CD8-positive, alpha-beta memory T cell (primary cell): Measurements from ENCODE around the gene TRAPPC8. TPM values are rescaled to one million over a fixed set of nuclear protein-coding genes. Genes with fewer than 3 reads are reported as not detected.
A peak's percentile ranks its signal among the peaks of the same experiment; 100 is the strongest.

Experiments
- CTCF ChIA-PET: fragments of 350-600 bp; sonication (Branson Sonifier 250); formaldehyde crosslinking; loops from one replicate; lab custom pipeline; 2021; ENCODE audit warnings: antibody characterized with exemption; lab: Charles Lee
- POLR2A ChIA-PET: fragments of 350-600 bp; sonication (Branson Sonifier 250); formaldehyde crosslinking; loops from one replicate; lab custom pipeline; 2021; ENCODE audit warnings: antibody characterized with exemption; lab: Charles Lee
- DNase-seq, 5 donors: peaks; one replicate each; pipeline versions ENCODE4 v3.0.0 to v3.0.0-alpha.2; 2020 to 2022; ENCODE audit warnings: mixed read lengths in 1 of 5
- H3K27ac ChIP-seq: one replicate; pipeline ENCODE4 v1.7.0; 2013; ENCODE audit warnings: low read depth, mild to moderate bottlenecking, low read length, moderate library complexity
- H3K27me3 ChIP-seq: 2 replicates; pipeline ENCODE4 v1.7.0; 2013; ENCODE audit warnings: low read length, mild to moderate bottlenecking; ENCODE audit not compliant: insufficient read depth, poor library complexity, severe bottlenecking
- H3K36me3 ChIP-seq: 2 replicates; pipeline ENCODE4 v1.7.0; 2013; ENCODE audit warnings: mild to moderate bottlenecking, low read length, moderate library complexity; ENCODE audit not compliant: insufficient read depth
- H3K4me1 ChIP-seq: 2 replicates; pipeline ENCODE4 v1.7.0; 2013; ENCODE audit warnings: mild to moderate bottlenecking, low read length, moderate library complexity; ENCODE audit not compliant: insufficient read depth
- H3K4me3 ChIP-seq: 2 replicates; pipeline ENCODE4 v1.7.0; 2013; ENCODE audit warnings: mild to moderate bottlenecking, low read length
- H3K9me3 ChIP-seq: 2 replicates; pipeline ENCODE4 v1.7.0; 2013; ENCODE audit warnings: mild to moderate bottlenecking, low read length
- H3K27ac Mint-ChIP-seq, 8 donors: one replicate each; pipeline ENCODE4 v1.8.0; 2020 to 2021; ENCODE audit warnings: mixed read lengths in 8 of 8, mild to moderate bottlenecking in 6 of 8, inconsistent platforms in 3 of 8, moderate library complexity in 3 of 8
- H3K27me3 Mint-ChIP-seq, 2 donors: one replicate each; pipeline ENCODE4 v1.8.0; 2020 to 2021; ENCODE audit warnings: mixed read lengths in 2 of 2, mild to moderate bottlenecking in 1 of 2, moderate library complexity in 1 of 2
- H3K36me3 Mint-ChIP-seq, 3 donors: one replicate each; pipeline ENCODE4 v1.8.0; 2020 to 2021; ENCODE audit warnings: mixed read lengths in 3 of 3, inconsistent platforms in 1 of 3, mild to moderate bottlenecking in 1 of 3
- H3K4me1 Mint-ChIP-seq, 3 donors: one replicate each; pipeline ENCODE4 v1.8.0; 2020 to 2021; ENCODE audit warnings: mixed read lengths in 3 of 3, inconsistent platforms in 1 of 3, mild to moderate bottlenecking in 1 of 3
- H3K4me3 Mint-ChIP-seq, 7 donors: one replicate each; pipeline ENCODE4 v1.8.0; 2020 to 2021; ENCODE audit warnings: mixed read lengths in 7 of 7, mild to moderate bottlenecking in 6 of 7, moderate library complexity in 4 of 7, inconsistent platforms in 2 of 7
- H3K9me3 Mint-ChIP-seq, 5 donors: one replicate each; pipeline ENCODE4 v1.8.0; 2020 to 2022; ENCODE audit warnings: mixed read lengths in 5 of 5, mild to moderate bottlenecking in 3 of 5, moderate library complexity in 2 of 5, inconsistent platforms in 1 of 5
- polyA plus RNA-seq: library from polyadenylated mRNA; unstranded; fragments of 300-500 nt; fragmentation: Illumina TruSeq; gene quantifications from one replicate; pipeline ENCODE4 v1.2.3, GENCODE V29; 2021
- total RNA-seq, 2 experiments: library from RNA; stranded (reverse); gene quantifications; one replicate each; pipeline ENCODE4 v1.2.3, GENCODE V29; 2021

Gene TRAPPC8, protein sequence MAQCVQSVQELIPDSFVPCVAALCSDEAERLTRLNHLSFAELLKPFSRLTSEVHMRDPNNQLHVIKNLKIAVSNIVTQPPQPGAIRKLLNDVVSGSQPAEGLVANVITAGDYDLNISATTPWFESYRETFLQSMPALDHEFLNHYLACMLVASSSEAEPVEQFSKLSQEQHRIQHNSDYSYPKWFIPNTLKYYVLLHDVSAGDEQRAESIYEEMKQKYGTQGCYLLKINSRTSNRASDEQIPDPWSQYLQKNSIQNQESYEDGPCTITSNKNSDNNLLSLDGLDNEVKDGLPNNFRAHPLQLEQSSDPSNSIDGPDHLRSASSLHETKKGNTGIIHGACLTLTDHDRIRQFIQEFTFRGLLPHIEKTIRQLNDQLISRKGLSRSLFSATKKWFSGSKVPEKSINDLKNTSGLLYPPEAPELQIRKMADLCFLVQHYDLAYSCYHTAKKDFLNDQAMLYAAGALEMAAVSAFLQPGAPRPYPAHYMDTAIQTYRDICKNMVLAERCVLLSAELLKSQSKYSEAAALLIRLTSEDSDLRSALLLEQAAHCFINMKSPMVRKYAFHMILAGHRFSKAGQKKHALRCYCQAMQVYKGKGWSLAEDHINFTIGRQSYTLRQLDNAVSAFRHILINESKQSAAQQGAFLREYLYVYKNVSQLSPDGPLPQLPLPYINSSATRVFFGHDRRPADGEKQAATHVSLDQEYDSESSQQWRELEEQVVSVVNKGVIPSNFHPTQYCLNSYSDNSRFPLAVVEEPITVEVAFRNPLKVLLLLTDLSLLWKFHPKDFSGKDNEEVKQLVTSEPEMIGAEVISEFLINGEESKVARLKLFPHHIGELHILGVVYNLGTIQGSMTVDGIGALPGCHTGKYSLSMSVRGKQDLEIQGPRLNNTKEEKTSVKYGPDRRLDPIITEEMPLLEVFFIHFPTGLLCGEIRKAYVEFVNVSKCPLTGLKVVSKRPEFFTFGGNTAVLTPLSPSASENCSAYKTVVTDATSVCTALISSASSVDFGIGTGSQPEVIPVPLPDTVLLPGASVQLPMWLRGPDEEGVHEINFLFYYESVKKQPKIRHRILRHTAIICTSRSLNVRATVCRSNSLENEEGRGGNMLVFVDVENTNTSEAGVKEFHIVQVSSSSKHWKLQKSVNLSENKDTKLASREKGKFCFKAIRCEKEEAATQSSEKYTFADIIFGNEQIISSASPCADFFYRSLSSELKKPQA (N-terminal part only)
- total RNA-seq (10 to 100 TPM; 29.2 to 34.8 TPM), polyA plus RNA-seq (20.2 TPM)

- peak; percentile 86 to 95 (median 93) for DNase-seq
- Mint-ChIP-seq H3K4me3 (peak within 1 kb of the TSS; percentile 97 to 100 (median 99)), H3K9me3 (no peaks in the 10 kb centered on the region), H3K27me3 (no peaks in the 10 kb centered on the region), H3K27ac (peak within 1 kb of the TSS; percentile 95 to 100 (median 100)), H3K36me3 (peaks cover 0 to 16% (median 0%) of the 10 kb centered on the region in 3 donors), H3K4me1 (peaks cover 44 to 58% (median 56%) of the 10 kb centered on the region in 3 donors)
- H3K27me3 ChIP-seq = no peaks in the 10 kb centered on the region
- H3K4me3 ChIP-seq = peak within 1 kb of the TSS; percentile 90
- peak within 1 kb of the TSS; percentile 95 for H3K27ac ChIP-seq
- CTCF ChIA-PET = interaction anchor here (0.7 to 5.5 kb wide), 23 partner anchors 9 to 527 kb away, joined by 3 to 38 read pairs (median 3); partner anchors contain the start of genes GAREM1, RNF125 and RNF138
- POLR2A ChIA-PET = interaction anchor here (0.9 to 2.7 kb wide), 8 partner anchors 17 to 149 kb away, joined by 3 to 80 read pairs (median 6); partner anchors contain the start of genes RNF125 and RNF138
- H3K4me1 ChIP-seq = peaks cover 26% of the 10 kb centered on the region
- no peaks in the 10 kb centered on the region for H3K36me3 ChIP-seq
- no peaks in the 10 kb centered on the region for H3K9me3 ChIP-seq
Observed at GRCh38 chr18:31942999-31943877, at the start of gene TRAPPC8. TSS of gene TRAPPC8 (minus strand) at chr18:31943128. CDS start at chr18:31942764, 364 bp downstream.

DNA sequence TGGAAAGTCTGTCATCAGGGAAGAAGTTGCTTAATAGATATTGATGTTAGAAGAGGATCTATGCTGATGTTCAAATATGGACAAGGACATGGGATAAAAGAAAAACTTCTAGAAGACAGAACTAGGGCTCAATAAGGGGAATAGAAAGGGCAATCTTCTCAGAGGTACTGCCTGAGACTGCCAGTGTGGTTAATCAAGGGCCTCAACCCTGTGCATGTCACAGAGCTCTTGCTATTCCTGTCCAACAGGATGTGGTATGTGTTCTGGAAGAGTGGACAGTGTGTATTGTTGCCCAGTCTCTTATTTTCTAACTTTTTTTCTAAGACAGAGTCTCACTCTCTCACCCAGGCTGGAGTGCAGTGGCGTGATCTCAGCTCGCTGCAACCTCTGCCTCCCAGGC is 47.9 kb upstream of the TRAPPC8 start:
- no peak for DNase-seq
- Histone ChIP-seq H3K27me3 (no peaks in the 10 kb centered on the region), H3K9me3 (no peaks in the 10 kb centered on the region), H3K36me3 (no peaks in the 10 kb centered on the region), H3K27ac (no peak overlapping the region), H3K4me3 (no peak overlapping the region), H3K4me1 (no peaks in the 10 kb centered on the region)
- Mint-ChIP-seq H3K36me3 (no peaks in the 10 kb centered on the region), H3K4me3 (no peak overlapping the region), H3K9me3 (no peaks in the 10 kb centered on the region), H3K27ac (no peak overlapping the region), H3K4me1 (no peaks in the 10 kb centered on the region), H3K27me3 (no peaks in the 10 kb centered on the region)
- ChIA-PET CTCF (no interaction called here), POLR2A (no interaction called here)

GRCh38 chr18:31983976-31984375 is 41.0 kb upstream of the TRAPPC8 start:
- Histone ChIP-seq H3K9me3 (no peaks in the 10 kb centered on the region), H3K27me3 (no peaks in the 10 kb centered on the region), H3K4me1 (peaks cover 16% of the 10 kb centered on the region), H3K4me3 (no peak overlapping the region), H3K36me3 (no peaks in the 10 kb centered on the region), H3K27ac (no peak overlapping the region)
- ChIA-PET CTCF (interaction anchor here (0.7 to 1.8 kb wide), 2 partner anchors 35 to 41 kb away, joined by 3 to 4 read pairs; partner anchors contain the start of genes RNF125 and TRAPPC8), POLR2A (interaction anchor here (0.6 kb wide), 1 partner anchor 34 kb away, joined by 3 read pairs; no protein-coding TSS in a partner anchor)
- Mint-ChIP-seq H3K4me1 (peaks cover 23 to 33% (median 27%) of the 10 kb centered on the region in 3 donors), H3K27ac (peak overlapping the region in 3 of 8 donors; percentile 25 to 85 (median 32)), H3K4me3 (peak overlapping the region in 3 of 7 donors; percentile 10 to 50 (median 33)), H3K9me3 (peaks cover 0 to 5% (median 4%) of the 10 kb centered on the region in 5 donors), H3K27me3 (no peaks in the 10 kb centered on the region), H3K36me3 (peaks cover 0 to 5% (median 2%) of the 10 kb centered on the region in 3 donors)
- peak in 1 of 5 donors; percentile 28 for DNase-seq

DNA sequence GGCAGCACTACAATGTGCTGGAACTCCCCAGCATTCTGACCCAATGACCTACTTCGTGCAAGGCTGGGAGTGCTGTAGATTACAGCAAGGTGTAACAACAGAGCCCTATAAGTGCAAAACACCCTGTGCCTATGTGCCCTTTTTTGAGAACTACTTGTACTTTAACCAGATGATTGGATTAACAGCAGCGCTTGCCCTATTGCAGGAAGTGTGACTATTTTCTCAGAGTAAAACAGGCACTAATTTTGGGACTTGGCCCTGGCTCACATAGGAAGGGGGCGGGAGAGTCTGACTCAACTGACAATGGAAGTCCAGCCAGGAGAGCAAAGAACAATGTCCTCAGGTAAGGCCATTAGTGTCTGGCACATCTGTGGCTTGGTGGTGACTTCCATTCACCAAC is 40.1 kb upstream of the TRAPPC8 start:
- H3K36me3 Mint-ChIP-seq = peaks cover 0 to 12% (median 2%) of the 10 kb centered on the region in 3 donors
- ChIA-PET CTCF (interaction anchor here (0.7 kb wide), 1 partner anchor 26 kb away, joined by 3 read pairs; no protein-coding TSS in a partner anchor), POLR2A (no interaction called here)
- no peaks in the 10 kb centered on the region for H3K9me3 ChIP-seq
- H3K4me1 ChIP-seq = peaks cover 16% of the 10 kb centered on the region
- DNase-seq = no peak
- H3K36me3 ChIP-seq = no peaks in the 10 kb centered on the region
- H3K4me3 ChIP-seq = no peak overlapping the region
- H3K9me3 Mint-ChIP-seq = peaks cover 0 to 13% (median 8%) of the 10 kb centered on the region in 5 donors
- no peak overlapping the region for H3K27ac ChIP-seq
- peaks cover 23 to 33% (median 27%) of the 10 kb centered on the region in 3 donors for H3K4me1 Mint-ChIP-seq
- no peaks in the 10 kb centered on the region for H3K27me3 ChIP-seq
- H3K27ac Mint-ChIP-seq = peak overlapping the region in 2 of 8 donors; percentile 51 to 54
- no peaks in the 10 kb centered on the region for H3K27me3 Mint-ChIP-seq
- peak overlapping the region in 1 of 7 donors; percentile 76 for H3K4me3 Mint-ChIP-seq

GRCh38 chr18:31980863-31981262 is 37.9 kb upstream of the TRAPPC8 start:
- H3K36me3 Mint-ChIP-seq = peaks cover 0 to 14% (median 2%) of the 10 kb centered on the region in 3 donors
- H3K27me3 ChIP-seq = no peaks in the 10 kb centered on the region
- no peaks in the 10 kb centered on the region for H3K36me3 ChIP-seq
- peak overlapping the region in 1 of 8 donors; percentile 63 for H3K27ac Mint-ChIP-seq
- POLR2A ChIA-PET = no interaction called here
- no peaks in the 10 kb centered on the region for H3K27me3 Mint-ChIP-seq
- peaks cover 16% of the 10 kb centered on the region for H3K4me1 ChIP-seq
- H3K27ac ChIP-seq = no peak overlapping the region
- DNase-seq = no peak
- no peak overlapping the region for H3K4me3 ChIP-seq
- no peaks in the 10 kb centered on the region for H3K9me3 ChIP-seq
- peaks cover 23 to 33% (median 27%) of the 10 kb centered on the region in 3 donors for H3K4me1 Mint-ChIP-seq
- H3K4me3 Mint-ChIP-seq = no peak overlapping the region
- CTCF ChIA-PET = no interaction called here
- peaks cover 0 to 21% (median 11%) of the 10 kb centered on the region in 5 donors for H3K9me3 Mint-ChIP-seq

GRCh38 chr18:31979714-31980113 is 36.8 kb upstream of the TRAPPC8 start:
- peaks cover 0 to 20% (median 2%) of the 10 kb centered on the region in 3 donors for H3K36me3 Mint-ChIP-seq
- POLR2A ChIA-PET = interaction anchor here (0.6 kb wide), 1 partner anchor 139 kb away, joined by 3 read pairs; no protein-coding TSS in a partner anchor
- DNase-seq = no peak
- peaks cover 21 to 27% (median 21%) of the 10 kb centered on the region in 3 donors for H3K4me1 Mint-ChIP-seq
- Histone ChIP-seq H3K4me3 (no peak overlapping the region), H3K36me3 (no peaks in the 10 kb centered on the region), H3K27me3 (no peaks in the 10 kb centered on the region), H3K9me3 (peaks cover 1% of the 10 kb centered on the region), H3K27ac (no peak overlapping the region), H3K4me1 (peaks cover 15% of the 10 kb centered on the region)
- peaks cover under 1 to 28% (median 18%) of the 10 kb centered on the region in 5 donors for H3K9me3 Mint-ChIP-seq
- peak overlapping the region in 1 of 8 donors; percentile 10 for H3K27ac Mint-ChIP-seq
- CTCF ChIA-PET = interaction anchor here (0.7 kb wide), 1 partner anchor 36 kb away, joined by 3 read pairs; the partner anchor contains the start of gene TRAPPC8
- H3K4me3 Mint-ChIP-seq = no peak overlapping the region
- H3K27me3 Mint-ChIP-seq = no peaks in the 10 kb centered on the region
